GM12874 (cell line): ENCODE measurements around the gene ELF3.

Experiments used
- CTCF ChIP-seq: IDR thresholded peaks from 2 replicates; pipeline ENCODE4 v1.5.1; 2011; ENCODE audit warnings: low read depth, mild to moderate bottlenecking, control low read depth, low read length, moderate library complexity; ENCODE audit not compliant: insufficient read depth

ELF3 gene

GRCh38 chr1:201982623-201983379 is 27.6 kb upstream of the ELF3 start, which contains the start of gene RNPEP:
Gene RNPEP, plus strand, starts transcription at chr1:201982648. Its CDS starts 19 bp downstream, at chr1:201982667.
- TF ChIP-seq CTCF = peak; percentile 13; the same call in 1 of the 2 replicates

GRCh38 chr1:201983380-201983805 is 27.0 kb upstream of the ELF3 start:
- TF ChIP-seq CTCF = no peak

- no peak for TF ChIP-seq CTCF
These were observed 25.9 kb upstream of the ELF3 start for GRCh38 chr1:201984446-201984845.

GRCh38 chr1:201985355-201985754 is 25.0 kb upstream of the ELF3 start:
- TF ChIP-seq CTCF = no peak

GRCh38 chr1:201988601-201989000 is 21.8 kb upstream of the ELF3 start:
- no peak for TF ChIP-seq CTCF

GRCh38 chr1:201989354-201990128 is 20.8 kb upstream of the ELF3 start:
- TF ChIP-seq CTCF = no peak

GRCh38 chr1:201990427-201990826 is 20.0 kb upstream of the ELF3 start:
- TF ChIP-seq CTCF = no peak
